Muscle of arm (tissue), 14 donors: ENCODE data around the gene PIBF1. TPM values are rescaled to one million over a fixed set of nuclear protein-coding genes. Genes with fewer than 3 reads are reported as not detected.
"Not testable (repeated sequence)": the region's sequence is repeated elsewhere in the genome, so short reads cannot be mapped to it uniquely, and the experiment has no call there.

ENCODE experiments used
- DNase-seq: peaks from one replicate; pipeline ENCODE4 v3.0.0-alpha.2; 2013
- long read RNA-seq, 11 donors: transcript quantifications; one replicate each; lab custom pipeline, GENCODE V29; 2026
- polyA plus RNA-seq, 12 donors: library from polyadenylated mRNA; unstranded; fragments of 120-200 nt; gene quantifications; one replicate each; pipeline ENCODE4 v1.2.1, GENCODE V29; 2013; ENCODE audit not compliant: insufficient read length in 12 of 12

PIBF1 gene
- polyA plus RNA-seq = 10 to 100 TPM in 11 of 12 donors, not detected in 1; 22.6 to 37.3 (median 25.7) TPM
- long read RNA-seq, donor 1, partial matches to known transcripts = 17 of 17 reads
- long read RNA-seq, donor 1, other reads (novel, unspliced or antisense) = 0 of 17 reads
- long read RNA-seq, donor 2, partial matches to known transcripts = 6 of 10 reads
- long read RNA-seq, donor 2, other reads (novel, unspliced or antisense) = 0 of 10 reads
- long read RNA-seq, donor 3, partial matches to known transcripts = 0 of 2 reads
- long read RNA-seq, donor 3, other reads (novel, unspliced or antisense) = 0 of 2 reads
- long read RNA-seq, donor 4, partial matches to known transcripts = 0 of 1 reads
- long read RNA-seq, donor 4, other reads (novel, unspliced or antisense) = 0 of 1 reads
- long read RNA-seq, donor 5, partial matches to known transcripts = 0 of 4 reads
- long read RNA-seq, donor 5, other reads (novel, unspliced or antisense) = 0 of 4 reads
- long read RNA-seq, donor 6, partial matches to known transcripts = 0 of 1 reads
- long read RNA-seq, donor 6, other reads (novel, unspliced or antisense) = 0 of 1 reads
- long read RNA-seq, donor 7, partial matches to known transcripts = 0 of 2 reads
- long read RNA-seq, donor 7, other reads (novel, unspliced or antisense) = 0 of 2 reads
- long read RNA-seq, donor 8, partial matches to known transcripts = 0 of 1 reads
- long read RNA-seq, donor 8, other reads (novel, unspliced or antisense) = 0 of 1 reads
- long read RNA-seq, donor 9, partial matches to known transcripts = 0 of 1 reads
- long read RNA-seq, donor 9, other reads (novel, unspliced or antisense) = 0 of 1 reads
- long read RNA-seq, donor 10, partial matches to known transcripts = 0 of 3 reads
- long read RNA-seq, donor 10, other reads (novel, unspliced or antisense) = 0 of 3 reads
- long read RNA-seq, donor 11 = 0 reads

DNA sequence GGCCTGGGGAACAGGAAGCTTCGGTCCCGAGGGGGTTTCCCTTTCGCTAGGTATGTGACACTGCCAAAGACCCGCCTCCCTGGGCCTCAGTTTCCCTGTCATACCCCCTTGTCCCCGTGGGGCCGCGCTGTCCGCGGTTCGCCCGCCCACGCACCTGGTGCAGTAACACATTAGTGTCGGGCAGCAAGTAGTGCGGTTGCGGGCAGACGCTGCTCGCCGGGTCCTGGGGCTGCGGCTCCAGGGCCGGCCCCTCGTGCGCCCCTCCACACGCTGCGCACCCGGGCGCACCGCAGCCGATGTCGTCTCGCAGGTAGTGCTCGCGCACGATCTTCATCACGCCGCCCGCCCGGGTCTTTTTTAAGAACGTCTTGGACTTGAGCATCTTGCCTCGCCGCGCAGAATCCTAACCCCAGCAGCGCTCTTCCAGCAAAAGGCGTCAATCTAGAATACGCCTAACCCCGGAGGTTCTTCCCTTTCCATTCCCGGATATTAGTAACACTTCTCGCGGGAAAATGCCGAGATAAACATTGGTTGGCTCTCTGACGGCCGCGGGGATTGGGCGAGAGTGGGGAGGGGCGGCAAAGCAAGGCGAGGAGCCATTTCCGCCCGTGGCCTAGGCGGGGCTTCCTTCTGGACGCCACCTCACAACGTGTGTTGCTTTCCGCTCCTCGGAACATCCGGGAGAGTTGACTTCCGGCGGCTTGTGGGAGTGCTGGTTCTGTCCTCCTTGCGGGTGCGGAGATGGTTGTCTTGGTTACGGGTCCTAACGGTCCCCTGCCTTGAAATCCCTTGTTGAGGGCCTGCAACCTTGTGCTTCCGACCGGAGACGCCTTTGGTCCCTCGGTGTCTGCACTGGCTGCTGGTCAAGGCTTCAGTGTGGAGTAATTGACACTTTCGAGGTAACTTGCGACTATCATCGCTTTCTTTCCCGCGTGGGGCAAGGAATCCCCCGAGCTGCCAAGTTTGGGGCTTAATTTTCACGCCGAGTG lies at the start of gene PIBF1, which contains the start of gene DIS3:
TSS of gene PIBF1 (plus strand) at position 683 of the 989 bp plus-strand sequence. CDS start 1,337 bp downstream, outside the sequence.
TSS of gene DIS3 (minus strand) at position 450 of the 989 bp plus-strand sequence. CDS start at position 382, 68 bp downstream.
- peak; percentile 98 for DNase-seq

GRCh38 chr13:72737033-72737432 lies 44.9 kb upstream of the PIBF1 start:
- DNase-seq = no peak

DNA sequence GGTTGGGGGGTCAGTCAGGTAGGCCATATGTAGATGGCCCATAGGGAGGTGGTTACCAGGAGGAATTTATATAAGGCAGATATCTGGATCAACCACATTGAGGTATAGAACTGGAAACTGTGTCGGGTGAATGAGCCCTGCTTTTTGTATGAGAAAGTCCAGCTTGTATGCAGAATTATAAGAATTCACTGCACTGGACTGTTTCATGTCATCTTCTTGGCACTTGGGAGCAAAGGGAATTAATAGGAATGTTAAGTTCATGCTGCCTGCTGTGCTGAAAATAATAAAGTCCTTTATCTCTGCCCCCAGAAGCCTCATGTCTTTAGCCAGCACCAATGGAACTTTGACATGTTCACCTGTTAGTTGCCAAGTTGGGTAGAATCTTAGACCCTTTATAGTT lies 41.9 kb upstream of the PIBF1 start:
- no peak for DNase-seq

GRCh38 chr13:72745260-72745659 lies 36.7 kb upstream of the PIBF1 start:
- DNase-seq = no peak

- no peak for DNase-seq
Observed at GRCh38 chr13:72751220-72751619, 30.7 kb upstream of the PIBF1 start.

GRCh38 chr13:72754111-72754510 lies 27.8 kb upstream of the PIBF1 start:
- DNase-seq = no peak

DNA sequence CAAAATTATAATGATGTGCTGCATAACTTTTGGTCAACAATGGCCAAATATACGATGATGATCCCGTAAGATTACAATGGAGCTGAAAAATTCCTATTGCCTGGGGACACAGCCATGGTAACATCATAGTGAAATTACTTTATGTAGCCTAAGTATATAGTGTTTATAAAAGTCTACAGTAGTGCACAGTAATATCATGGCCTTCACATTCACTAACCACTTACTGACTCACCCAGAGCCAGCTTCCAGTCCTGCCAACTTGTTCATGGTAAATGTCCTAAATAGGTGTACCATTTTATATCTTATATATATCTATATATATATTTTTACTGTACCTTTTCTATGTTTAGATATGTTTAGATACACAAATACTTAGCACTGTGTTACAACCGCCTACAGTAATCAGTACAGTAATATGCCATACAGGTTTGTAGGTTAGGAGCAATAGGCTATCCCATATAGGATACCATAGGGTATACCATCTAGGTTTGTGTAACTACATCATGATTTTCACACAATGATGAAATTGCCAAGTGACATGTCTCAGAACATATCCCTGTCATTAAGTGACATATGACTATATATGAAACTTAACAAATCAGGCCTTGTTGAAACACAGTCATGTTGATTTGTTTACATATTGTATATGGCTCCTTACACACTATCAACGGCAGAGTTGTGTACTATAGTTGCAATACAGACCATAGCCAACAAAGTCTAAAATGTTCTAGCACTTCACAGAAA lies 24.0 kb upstream of the PIBF1 start:
- DNase-seq = no peak

DNA sequence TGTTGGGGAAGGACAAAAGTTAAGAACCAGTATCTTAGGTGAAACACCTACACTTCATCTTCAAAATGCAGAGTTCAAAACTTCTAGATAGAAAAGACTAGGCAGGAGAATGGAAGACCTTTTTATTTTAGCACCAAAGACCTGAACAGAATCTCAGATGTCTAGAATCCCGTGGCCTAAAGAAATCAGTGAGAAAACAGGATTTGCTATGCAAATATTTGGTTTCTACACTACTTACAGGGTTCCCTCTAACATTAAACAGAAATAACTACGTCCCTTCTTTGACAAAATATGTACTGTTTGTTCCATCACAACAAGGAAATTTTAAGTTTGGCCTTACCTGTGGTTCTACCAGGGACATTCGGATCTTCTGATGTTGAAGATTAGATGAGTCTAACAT lies 21.7 kb upstream of the PIBF1 start:
- no peak for DNase-seq

DNA sequence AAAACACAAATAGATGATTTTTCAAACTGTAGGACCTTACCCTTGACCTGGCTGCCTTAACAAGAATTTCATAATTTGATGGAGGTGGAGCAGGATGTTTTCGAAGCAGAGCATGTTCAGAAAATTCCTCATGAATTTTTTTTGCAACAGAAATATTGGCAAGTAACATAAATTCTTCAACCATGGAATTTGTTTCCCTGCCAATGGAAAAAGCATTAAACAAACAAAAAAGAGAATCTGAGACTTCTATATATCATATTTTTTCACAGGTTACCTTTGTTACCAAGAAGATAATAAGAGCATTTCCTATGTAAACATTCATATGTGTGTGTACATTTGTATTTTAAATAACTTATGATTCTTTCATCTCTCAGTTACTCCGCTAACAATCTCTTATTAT lies 18.5 kb upstream of the PIBF1 start:
- DNase-seq = peak; percentile 27

DNA sequence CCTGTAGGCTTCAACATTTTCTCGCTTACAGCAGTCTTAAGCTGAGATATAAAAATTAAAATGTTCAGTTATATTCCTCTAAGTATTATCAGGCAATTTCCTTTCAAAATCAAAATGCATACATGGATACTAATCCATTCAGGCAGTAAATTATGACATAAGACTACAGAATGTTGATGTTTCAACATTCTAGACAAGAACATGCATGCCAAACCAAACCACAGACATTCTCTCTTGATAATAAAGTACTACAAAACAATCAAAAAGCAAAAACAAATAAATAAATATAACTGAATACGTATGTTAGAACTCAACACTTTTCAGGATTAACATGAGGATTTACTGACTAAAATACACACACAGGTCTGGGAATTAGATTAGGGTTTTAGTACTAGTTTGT lies 7.9 kb upstream of the PIBF1 start:
- DNase-seq = no peak

DNA sequence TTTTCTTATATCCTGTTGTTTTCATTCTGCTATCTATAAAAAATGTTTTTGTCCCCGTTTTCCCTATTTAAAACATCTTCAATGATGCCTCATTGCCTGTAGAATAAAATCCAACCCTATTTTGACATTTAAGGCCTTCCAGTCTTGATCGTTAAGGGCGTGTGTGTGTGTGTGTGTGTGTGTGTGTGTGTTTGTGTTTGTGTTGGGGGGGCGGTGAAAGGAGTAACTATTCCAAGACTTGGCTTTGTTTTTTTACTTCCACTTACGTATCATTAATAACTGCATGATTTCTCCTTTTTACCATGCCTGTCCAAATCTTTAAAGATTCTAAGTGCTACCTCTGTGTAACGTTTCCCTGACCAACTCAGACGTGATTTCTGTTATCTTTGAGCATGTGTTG lies 784 bp downstream of the PIBF1 start:
- no peak for DNase-seq

- not testable (repeated sequence) for DNase-seq
Observed at GRCh38 chr13:72784679-72785078, 2.7 kb downstream of the PIBF1 start.

GRCh38 chr13:72788831-72789230 lies 6.9 kb downstream of the PIBF1 start:
- no peak for DNase-seq

DNA sequence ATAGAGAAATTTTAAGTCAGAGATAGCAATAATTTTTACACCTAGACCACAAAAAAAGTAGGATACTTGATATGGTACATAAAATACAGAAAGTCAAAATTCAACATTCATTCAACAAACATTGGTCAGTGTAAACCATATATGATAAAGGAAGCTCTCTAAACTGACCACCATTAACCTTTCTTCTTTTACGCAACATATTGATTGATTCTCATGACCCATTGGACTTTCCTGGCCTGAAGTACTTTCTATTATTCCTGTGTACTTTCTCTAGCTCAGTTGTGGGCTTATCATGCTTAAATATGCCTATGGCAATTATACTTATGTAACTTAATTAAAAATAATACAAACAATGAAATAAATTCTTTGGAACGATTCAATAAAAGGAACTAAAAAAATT lies 10.7 kb downstream of the PIBF1 start:
- DNase-seq = no peak

GRCh38 chr13:72798817-72799216 lies 16.9 kb downstream of the PIBF1 start:
- DNase-seq = no peak

DNA sequence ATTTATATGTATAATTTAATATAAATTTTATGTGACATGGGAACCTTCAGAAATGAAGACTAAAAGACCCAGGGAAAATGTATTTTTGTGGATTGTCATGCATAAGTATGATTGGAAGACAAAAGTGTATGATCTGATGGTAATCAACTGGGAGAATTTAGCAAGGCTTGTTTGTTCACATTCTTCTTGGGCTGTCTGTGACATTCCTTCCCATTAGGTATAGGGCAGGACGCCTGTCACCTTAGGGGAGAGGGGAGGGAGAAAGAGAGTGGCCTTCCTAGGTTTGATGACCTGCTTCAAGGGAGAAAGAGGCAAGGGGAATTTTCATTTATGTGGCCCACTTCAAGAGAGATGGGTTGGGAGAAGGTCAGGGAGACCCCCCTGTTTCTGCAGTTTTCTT lies 22.4 kb downstream of the PIBF1 start:
- no peak for DNase-seq

GRCh38 chr13:72805676-72806346 lies 23.9 kb downstream of the PIBF1 start:
- no peak for DNase-seq

- not testable (repeated sequence) for DNase-seq
Observed at GRCh38 chr13:72806514-72806913, 24.6 kb downstream of the PIBF1 start.

DNA sequence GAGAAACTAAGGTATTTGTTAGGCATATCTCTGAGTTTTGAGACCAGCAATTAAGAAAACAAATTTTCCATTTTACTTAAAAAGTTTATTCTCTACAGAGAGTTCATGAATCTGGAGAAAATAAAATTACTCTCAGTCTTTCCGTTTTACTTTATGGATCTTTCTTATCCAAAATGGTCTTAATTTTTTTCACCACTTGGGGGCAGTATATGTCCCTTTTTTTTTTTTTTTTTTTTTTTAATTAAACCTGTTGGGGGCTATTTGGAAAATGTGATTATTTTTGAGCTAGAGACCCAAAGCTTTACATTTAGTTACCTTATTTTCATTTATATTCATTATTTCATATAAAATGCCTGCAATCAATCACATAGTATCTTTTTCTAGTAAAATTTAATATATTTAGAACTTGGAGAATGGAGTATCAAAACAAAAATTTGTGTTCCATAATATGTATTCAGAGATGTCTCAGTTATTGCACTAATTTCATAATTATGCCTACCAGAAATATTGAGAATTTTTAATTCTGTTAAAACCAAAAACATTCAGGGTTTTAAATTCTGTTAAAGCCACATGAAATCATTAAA lies 27.1 kb downstream of the PIBF1 start:
- DNase-seq = peak; percentile 21
